Effector CD8-positive, alpha-beta T cell (primary cell): ENCODE measurements around the gene SLC35C1.

Experiments used
- DNase-seq: peaks from one replicate; lab custom pipeline; 2025; lab: John Stamatoyannopoulos, UW

Gene SLC35C1

DNA sequence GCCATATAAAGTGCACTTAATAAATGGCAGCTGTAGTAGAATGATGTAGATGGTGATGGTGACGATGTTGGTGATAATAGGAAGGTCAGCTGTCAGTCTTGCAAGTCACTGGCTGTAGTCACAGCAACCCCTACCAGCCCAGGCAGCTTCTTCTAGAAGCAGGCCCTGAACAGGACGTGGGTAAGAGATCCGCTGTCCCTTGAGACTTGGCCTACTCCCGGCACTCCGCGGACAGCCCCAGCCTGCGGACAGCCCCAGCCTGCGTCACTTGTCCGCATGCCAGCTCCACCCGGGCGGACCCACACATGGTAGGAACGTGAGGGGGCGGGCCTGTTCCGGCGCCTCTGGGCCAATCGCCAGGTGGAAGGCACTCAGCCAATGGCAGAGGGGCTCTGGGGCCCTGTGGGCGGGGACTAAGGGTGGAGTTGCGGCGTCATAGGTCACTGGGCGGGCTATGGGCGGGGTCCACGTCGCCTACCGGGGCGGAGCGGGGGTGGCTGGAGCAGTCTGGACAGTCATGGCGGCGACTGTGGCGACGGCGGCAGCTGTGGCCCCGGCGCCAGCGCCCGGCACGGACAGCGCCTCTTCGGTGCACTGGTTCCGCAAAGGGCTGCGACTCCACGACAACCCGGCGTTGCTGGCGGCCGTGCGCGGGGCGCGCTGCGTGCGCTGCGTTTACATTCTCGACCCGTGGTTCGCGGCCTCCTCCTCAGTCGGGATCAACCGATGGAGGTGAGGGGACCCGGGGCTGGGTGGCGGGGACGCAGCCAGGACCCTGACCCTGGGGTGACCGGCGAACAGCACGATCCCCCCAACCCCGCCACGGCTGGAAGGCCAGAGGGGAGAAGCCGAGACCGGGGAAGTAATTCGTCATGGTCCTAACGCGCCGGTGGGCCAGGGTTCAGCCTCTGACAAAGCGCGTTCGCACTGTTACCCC, 42.3 kb downstream of the SLC35C1 start, which contains the start of gene CRY2:
CRY2 (plus strand) TSS at position 502 of the 937 bp plus-strand sequence; CDS start at position 518, 16 bp downstream.
- peak; percentile 97 for DNase-seq

DNA sequence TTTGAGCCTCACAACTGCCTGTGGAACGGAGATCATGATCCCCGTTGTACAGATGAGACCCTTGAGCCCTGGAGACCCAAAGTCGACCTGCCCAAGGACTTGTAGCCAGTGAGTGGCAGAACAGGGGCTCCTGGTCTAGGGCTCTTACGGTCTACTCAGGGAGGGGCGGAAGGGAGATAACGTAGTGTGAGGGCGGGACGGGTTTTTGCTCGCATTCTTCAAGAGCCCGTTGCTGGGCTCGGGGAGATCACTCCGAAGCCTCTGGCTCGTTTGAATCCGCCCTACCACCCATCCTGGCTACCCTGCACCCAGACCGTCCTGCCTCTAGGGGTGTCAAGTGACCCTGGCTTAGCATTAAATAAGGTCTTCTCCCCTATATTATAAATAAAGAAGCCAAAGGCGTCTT, 43.0 kb downstream of the SLC35C1 start:
- DNase-seq: peak; percentile 29

DNA sequence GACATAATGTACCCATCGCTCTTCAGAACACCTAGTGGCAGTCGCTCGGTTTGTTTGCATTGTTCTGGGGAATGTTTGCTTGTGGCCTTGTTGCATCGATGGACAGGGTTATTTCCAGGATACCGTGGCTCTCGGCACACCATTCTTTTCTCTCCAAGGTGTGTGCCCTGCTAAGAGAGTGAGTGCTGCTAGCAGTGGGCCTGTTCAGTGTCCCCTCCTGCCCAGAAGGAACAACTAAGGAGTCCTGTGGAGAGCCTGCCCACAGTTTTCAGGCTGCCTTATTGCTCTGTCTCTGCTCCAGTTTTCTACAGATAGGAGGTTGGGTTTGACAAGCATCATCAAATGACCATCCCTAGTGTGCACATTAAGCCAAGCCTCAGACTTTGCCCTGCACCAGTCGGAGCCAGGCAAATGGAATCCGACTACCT, 43.7 kb downstream of the SLC35C1 start:
- DNase-seq: no peak

DNA sequence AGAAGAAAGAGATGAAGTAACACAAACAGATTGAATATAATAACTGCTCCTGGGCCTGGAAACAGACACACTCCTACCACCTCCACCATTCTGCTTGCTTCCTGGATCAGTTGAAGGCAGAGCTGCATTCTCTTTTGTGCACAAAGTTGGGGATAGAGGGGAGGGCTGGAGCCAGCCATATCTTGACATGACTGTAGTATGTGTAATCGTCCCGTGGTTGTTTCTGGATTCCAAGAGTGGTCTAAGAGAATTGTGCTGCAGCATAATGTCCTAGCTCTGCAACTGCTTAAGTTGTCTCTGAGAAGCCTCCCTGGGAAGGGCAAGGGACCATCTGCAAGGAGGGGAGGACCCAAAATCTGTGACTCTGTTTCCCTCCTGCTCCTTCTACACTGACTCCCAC, 45.5 kb downstream of the SLC35C1 start:
- DNase-seq: no peak

DNA sequence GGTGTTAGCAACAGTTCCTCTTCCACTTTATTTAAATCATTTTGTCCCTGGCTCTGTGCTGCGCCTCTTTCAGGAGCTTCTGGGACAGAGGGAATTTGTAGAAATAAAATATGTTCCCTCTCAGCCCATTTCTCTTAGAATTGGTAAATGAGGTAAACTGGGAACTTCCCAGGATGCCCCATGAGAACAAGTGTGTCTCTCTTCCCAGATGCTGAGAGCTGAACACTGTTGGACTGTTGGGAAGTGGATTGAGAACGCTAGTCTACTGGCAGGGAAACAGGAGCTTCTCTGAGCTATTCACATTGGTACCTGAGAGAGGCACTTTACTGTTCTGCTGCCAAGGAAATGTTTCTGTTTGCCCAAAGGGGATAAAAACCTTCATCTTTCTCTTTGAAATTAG, 46.3 kb downstream of the SLC35C1 start:
- no peak for DNase-seq

DNA sequence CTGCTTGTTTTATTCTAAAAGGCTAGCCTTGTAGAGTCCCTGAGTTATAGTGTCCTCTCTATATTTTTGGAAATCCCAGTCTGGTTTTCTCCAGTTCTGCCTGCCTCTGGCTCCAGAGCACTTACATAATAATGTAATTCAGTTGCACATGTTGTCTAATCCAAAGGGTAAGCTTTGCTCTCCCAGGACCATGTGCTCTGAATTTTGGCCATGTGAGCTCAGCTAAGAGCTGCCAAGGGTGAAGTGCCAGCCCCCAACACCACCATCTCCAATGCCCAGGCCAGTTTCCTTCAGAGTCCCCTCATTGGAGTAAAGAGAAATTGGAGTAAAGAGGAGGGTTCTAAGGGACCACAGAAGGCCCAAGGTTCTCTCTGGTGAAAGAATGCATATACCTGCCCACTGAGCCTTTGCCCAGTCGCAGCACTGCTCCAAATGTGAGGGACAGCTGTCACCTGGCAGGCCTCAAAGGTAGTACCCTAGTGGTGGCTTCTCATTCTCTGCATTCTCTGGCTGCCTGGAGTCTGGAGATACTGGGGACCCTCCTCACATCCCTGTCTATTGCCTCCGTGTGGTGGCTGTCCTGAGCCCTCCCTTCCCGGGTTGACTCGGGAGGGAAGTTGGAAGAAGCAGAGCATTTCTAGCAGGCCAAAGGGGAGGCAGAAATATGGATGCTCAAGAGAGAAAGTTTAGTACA, 47.2 kb downstream of the SLC35C1 start:
- no peak for DNase-seq

DNA sequence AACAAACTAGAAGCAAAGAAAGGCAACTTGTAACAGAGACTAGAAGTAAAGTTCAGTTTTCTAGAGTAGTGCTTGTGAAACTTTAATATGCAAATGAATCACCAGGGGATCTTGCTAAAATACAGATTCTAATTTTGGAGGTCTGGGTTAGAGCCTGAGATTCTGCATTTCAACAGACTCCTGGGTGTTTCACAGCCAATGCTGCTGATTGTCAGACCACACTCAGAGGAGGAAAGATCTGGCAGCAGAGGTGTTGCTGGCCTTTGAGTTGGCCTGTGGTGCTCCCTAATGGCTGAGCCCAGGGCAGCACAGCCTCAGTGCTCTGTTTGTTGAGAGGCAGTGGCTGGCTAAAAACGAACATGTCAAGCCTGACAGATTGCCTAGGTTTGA, 47.8 kb downstream of the SLC35C1 start:
- no peak for DNase-seq

DNA sequence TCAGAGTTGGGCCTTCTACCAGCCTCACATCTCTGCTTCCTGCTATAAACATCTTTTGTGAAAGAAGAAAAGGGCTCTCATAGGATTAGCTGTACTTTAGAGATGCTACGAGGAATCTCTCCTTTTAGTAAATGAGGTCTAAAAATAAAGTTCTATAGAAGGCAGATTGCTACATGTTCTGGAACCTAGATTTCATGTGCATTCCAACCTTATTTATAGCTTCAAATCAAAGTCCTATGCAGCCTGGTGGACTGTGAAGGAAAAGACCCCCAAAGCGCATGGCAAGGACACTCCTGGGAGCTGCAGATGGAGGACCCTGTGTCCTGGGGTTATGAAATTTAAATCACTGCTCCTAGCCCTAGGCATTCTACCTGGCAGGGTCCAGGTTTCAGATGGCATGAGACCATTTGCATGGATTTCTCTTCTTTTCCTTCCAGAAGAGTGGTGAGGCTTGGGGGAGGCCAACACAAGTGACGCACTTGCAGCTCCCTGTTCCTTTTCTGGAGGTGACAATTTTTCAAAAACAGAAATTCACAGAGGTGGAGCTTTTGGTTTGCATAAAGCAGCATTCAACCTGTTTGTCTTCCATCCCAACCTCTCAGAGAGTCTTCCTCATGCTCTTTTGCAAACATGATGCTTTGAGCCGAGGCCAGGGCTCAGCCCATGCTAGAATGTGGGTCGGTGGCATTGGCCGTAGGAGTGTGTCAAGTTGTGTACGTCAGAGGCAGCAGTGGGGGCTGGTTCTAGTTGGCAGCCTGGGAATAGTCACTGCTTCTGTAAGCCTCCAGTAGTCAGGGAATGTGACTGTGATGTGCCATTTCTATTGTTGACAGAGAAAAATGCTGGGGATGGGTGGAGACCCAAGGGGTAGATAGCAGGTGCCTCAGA, 48.6 kb downstream of the SLC35C1 start:
- DNase-seq: no peak

DNA sequence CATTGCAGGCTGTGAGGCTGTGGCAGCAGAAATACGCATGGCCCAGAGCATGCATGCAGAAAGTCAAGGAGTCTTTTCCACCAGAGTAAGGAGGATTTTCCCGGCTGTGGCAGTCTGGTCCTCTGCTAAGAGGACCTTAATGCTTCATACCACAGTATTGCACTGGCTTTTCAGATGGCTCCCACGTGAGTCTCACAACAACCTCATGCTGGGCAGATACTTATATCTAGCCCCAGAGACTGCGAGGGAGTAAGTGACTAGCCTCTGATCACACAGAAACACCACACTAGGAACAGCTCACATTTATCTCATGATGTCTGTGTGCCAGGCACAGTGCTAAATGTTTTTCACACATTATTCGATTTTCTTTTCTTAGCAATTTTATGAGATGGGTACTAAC, 50.4 kb downstream of the SLC35C1 start:
- no peak for DNase-seq

DNA sequence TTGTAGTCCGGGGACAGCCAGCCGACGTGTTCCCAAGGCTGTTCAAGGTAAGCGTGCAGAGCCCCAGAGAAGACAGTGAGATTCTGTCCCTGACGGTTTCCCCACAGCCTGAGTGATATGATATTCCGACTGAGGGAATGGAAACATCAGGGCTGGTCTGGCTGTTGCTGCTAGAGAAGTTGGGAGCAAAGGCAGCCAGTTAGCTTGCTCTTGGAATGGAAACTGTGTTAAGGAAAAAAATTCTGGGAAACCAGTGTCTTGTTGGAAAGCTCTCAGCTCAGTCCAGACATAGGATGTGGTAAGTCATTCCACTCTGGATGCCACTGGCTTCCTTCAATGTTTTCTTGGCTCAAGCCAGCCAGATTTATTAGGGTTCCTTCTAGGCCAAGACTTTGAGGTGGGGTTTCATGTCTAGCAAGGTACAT, 51.1 kb downstream of the SLC35C1 start:
- DNase-seq: no peak

DNA sequence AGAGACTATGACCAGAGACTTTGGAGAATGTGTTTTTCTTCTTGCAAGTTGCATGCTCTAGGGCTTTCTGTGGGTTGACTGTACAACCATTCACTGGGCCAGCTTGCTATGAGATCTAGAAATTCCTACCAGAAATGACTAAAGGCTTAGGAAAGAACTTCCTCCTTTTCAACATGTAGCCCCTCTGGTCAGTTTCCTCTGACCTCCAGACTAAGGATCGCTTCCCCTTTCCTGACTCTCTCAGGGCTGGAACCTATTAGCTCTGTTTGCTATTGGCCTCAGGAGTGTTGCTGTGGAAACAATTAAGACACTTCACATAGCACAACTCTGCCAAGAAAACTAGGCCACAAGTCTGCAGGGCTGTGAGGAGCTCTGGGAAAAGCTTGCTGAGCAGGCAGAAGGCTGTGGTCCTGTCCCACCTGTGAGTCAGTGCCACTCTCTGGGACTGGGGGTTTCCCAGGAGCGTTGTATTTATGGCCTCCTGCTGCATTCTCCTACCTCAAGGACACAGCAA, 53.1 kb downstream of the SLC35C1 start:
- DNase-seq: no peak

DNA sequence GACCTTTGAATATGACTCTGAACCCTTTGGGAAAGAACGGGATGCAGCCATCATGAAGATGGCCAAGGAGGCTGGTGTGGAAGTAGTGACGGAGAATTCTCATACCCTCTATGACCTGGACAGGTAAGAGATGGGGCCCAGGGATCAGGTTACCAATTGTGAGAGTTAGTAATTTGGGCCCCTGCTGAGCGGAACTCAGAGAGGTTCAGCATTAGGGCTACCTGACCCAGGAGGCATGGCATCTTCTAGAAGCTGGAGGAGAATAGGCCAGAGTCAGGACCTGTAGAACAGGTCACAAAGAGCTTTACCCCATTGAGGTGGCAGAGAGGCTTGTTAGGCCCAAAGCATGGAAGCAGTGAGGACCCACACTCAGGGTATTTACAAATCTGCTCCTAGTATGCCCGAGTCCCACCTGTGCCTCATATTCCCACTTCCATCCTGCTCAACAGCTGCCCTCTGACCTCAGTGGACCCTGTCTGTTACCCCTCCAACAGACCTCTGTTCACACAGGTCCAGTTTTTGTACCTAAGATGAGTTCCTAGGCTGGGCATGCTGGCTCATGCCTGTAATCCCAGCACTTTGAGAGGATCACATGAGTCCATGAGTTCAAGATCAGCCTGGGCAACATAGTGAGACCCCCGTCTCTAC, 53.9 kb downstream of the SLC35C1 start:
- no peak for DNase-seq

DNA sequence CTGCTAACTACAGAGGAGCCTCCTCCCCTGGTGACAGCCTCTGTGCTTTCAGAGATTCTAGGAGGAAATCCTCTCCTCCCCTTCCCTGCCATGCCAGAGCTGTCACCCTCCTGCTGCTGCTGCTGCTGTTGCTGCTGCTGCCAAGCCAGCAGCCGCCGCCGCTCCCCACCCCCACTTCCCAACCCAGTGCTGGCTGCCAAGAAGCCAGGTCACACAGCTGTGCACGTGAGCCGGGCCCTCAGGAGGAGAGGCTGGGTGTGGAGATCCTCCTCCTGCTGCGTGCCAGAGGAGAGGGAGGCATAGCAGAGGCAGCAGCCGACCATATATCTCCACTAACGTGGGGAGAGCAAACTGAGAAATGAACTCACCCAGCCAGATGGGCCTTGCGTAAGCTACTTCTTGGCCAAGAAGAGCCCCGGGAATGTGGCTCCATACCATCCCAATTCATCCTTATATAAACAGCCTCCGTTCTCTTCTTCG, 54.8 kb downstream of the SLC35C1 start:
- DNase-seq: no peak

DNA sequence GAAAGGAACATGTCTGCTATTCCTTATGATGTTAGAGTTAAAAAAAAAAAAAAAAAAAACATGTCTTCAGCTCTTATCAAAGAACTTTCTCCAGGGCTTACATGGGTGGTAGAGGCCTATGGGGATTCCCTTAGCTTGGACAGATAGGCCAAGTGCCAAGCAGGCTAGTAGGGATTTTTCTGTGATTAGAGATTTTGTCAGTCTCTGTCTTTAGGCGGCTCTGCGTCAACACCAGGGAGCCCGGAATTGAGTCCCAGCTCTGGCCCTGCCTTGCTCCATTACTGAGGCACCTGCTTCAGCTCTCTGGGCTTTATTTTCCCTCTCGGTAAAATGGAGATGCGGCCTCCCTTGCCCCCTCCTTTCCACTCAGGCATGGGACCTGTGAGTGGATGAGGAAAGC, 55.4 kb downstream of the SLC35C1 start:
- DNase-seq: no peak

DNA sequence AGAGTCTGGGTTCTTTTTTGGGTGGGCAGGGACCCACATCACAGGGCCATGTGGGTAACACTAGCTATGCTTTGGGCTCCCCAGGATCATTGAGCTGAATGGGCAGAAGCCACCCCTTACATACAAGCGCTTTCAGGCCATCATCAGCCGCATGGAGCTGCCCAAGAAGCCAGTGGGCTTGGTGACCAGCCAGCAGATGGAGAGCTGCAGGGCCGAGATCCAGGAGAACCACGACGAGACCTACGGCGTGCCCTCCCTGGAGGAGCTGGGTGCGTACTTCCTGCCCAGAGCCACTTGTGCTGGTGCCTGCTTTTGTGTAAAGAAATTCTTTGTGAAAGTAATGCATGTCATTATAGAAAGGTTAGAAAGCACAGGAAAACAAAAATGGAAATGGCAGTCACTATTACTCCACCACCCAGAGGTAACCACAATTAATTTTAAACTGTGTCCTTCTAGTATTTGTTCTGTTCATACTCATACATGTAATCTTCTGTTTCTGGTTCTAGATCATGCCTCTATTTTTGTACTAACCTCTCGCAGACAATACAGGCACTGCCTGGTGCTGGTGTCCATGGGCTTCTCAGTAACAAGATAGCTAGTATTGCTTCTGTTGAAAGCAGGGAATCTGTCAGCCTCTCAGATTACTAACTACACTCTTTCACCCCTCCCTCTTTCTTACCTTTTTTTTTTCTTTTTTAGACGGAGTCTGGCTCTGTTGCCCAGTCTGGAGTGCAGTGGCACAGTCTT, 56.0 kb downstream of the SLC35C1 start:
- no peak for DNase-seq
